RKO (cell line): ENCODE measurements around the gene PDE5A.
A peak's percentile ranks its signal among the peaks of the same experiment; 100 is the strongest.
"Not testable (repeated sequence)": the region's sequence is repeated elsewhere in the genome, so short reads cannot be mapped to it uniquely, and the experiment has no call there.

Source experiments
- DNase-seq: peaks from one replicate; pipeline ENCODE4 v3.0.0-alpha.2; 2016; ENCODE audit warnings: low spot score

The PDE5A gene

DNA sequence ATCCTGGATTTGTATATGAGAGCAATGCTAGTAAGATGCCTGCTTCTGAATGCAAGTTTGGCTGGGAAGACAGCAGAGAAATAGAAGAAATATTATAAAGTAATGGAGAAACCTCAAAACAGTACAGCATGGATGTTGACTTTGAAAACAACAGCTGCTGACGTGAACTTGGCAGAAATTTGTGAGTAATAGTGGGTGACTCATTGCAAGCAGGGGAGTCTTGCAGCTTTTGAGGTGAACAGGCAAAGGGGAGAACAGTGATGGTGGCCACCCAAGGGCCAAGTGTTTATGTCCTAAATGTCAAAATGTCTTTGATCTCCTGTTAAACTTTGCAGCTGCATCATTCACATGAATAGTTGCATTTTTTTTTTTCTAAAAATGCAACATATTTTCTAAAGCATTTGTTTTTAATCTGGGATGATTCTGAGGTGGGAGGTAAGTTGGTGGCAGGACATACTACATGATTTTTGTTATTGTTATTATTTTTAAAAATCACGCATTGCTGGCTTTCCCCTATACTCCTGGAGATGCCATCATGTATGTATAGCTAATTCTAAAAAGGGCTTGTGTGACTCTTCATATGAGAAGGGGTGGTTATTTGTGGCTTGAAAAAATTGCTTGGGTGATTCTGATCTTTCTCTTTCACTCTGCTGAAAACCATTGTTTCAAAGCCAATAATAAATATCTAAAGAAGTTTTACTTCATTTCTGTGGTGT is 158.4 kb downstream of the PDE5A start:
- DNase-seq: peak; percentile 60

DNA sequence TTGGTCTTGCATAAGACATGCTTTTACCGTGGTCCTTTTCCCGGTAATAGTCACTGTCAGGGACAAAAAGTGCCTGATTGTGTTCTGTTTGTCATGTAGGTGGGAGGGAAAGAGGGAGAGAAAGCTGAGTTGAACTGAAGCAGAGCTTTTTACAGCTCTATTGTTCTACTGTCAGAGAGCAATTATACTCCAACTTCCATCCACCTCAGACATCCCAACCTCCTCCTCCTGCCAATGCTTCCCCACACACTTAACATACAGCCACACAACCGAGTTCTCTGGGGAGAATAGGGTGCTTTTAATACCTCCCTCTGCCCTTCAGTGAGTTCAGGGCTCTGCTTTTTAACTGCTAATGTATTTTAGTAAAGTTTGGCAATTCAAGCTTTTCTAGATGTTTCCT is 159.6 kb downstream of the PDE5A start:
- not testable (repeated sequence) for DNase-seq

DNA sequence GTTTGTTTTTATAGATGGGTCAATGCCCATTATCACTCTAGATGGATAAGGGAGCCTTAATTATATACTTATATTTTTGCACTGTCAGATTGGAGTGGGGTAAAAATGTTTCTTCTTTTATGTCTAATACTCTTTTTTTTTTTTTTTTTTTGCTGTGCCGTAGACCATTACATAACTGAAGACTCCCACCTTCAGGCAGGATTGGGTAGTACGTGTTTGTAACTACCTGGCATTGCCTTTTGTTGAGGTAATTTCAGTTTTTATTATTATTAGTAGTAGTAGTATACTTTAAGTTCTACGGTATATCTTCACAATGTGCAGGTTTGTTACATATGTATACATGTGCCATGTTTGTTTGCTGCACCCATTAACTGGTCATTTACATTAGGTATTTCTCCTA is 165.9 kb downstream of the PDE5A start:
- DNase-seq: not testable (repeated sequence)

DNA sequence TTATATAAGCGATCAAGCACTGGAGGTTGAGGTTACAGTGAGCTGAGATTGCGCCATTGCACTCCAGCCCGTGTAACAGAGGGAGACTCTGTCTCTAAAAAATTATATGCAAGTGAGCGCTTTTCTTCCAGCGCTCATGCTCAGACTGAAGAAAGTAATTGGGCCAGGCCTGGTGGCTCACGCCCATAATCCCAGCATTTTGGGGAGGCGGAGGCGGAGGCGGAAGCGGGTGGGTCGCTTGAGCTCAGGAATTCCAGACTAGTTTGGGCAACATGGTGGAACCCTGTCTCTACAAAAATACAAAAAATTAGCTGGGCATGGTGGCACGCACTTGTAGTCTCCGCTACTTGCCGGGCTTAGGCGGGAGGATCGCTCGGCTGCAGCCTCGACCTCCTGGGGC is 172.9 kb downstream of the PDE5A start:
- peak; percentile 86 for DNase-seq

DNA sequence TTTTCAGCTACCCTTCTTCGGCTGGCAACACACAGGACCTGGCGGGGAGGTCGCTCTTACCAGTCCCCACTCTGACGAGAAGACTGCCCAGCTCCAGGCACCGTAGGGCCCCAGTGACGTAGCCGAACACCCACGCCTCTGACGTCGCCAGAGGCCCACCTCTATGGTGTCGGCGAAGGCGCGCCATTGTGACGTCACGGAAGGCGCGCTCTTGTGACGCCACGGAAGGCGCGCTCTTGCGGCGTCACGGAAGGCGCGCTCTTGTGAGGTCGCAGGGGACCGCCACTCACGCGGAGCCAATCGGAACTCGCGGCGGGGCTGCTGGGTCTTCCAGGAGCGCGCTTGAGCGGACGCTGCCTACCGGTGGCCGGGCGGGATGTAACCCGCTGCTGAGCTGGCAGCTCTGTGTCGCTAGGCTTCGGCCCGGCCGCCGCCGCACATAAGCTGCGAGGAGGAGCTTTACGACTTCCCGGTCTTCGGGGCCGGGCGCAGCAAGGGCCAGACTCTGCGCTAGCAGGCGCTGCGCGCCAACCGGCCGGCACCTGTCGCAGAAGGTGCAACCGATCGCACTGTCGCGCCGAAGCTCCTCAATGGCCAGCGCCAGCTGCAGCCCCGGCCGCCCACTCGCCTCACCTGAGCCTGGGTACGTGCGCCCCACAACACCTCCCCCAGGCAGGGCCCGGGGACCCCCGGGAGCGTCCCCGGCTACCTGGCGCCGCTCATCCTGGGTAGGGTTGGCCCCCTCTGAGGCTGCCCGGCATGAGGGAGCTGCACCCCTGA is 173.9 kb downstream of the PDE5A start:
- DNase-seq: peak; percentile 96

DNA sequence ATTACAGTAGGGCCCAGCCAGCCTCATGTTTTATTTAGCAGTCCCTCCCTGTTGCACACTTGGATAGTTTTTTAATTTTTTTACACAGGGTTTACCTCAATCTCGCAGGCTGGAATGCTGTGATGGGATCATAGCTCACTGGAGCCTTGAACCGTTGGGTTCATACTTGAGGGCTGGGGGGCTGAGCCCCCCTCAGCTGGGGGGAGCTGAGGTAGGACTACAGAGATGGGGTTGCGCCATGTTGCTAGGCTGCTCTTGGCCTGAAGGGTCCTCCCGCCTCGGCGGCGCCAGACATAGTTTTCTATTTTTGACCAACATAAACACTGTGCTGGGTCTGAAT is 174.5 kb downstream of the PDE5A start:
- not testable (repeated sequence) for DNase-seq

DNA sequence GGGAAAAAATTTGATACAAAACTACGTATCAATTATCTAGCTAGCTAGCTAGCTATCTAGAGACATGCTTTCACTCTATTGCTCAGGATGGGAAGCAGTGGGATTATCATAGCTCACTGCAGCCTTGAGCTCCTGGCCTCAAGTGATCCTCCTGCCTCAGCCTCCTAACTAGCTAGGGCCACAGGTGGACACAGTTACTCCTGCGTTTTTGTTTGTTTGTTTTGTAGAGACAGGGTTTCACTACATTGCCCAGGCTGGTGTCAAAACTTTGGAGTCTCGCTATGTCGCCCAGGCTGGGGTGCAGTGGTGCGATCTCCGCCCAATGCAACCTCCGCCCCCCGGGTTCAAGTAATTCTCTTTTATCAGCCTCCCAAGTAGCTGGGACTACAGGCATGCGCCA is 175.3 kb downstream of the PDE5A start:
- DNase-seq: not testable (repeated sequence)

DNA sequence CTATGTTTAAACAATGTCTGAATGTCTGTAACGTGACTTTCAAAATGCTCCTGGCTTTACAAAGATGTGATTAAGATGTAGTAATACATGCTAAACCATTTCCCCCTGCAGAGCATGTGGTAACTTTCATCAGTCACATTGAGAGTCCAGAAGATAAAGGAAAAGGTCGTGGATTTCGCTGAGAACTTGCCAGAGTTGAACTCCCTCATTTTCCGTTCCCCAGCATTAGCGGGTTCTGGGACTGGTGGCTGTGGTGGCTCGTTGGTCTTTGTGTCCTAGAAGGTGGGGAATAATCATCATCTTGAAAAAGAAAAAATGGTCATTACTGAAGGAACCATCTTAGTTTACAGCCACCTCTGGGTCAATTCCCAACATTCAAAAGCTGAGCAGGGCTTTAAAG is 178.8 kb downstream of the PDE5A start:
- DNase-seq: not testable (repeated sequence)
